ENCODE data around the gene ZFP36L1. TPM values are rescaled to one million over a fixed set of nuclear protein-coding genes. Genes with fewer than 3 reads are reported as not detected.

The ZFP36L1 gene
- total and polyA plus RNA-seq, 9 of the 15 experiments (the other 6 are each of a cell fraction or from before 2014, with no cell fraction given) = 1.3 to 26.6 (median 3.7) TPM

DNA sequence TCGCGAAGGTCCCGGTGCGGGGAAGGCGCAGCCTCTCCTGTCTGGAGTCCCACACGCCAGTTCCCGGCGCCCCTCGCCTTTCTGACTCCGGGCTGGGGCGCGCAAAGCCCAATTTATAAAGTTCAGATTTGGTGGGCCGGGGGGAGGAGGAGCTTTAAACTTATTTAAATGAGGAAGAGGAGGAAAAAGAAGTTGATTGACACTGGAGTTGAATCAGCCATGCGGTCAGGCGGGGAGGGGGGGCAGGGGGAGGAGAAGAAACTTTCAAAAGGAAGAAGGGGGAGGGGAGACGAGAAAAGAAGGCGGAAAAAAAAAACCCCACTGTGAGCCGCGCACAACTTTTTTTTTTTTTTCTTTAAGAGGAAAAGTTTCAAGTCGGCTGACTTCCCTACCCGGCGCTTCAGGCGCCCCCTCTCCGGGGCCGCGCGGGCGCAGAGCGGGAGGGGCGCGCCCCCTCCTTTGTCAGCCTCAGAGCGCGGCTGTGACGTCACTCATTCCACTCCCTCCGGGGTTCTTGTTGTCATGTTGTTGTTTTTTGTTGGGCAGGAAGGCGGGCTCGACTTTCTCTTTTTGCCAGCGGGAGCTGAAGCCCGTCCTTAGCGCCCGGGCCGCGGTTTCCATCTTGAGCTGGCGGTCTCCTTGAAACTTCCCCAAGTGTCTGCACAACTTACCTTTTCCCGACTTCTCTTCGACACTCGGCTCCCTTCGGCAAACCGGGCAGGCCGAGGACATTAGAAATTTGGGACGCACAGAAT, at the start of gene ZFP36L1 (continued):
- TF ChIP-seq TBP (optimal IDR thresholded peaks at IDR 0.05; ENCODE audit: low read depth, low read length) = peak; percentile 93
- TF ChIP-seq GTF2E2 (tag; IDR thresholded peaks at IDR 0.05) = peak; percentile 78; the same call in 1 of the 2 replicates
- TF ChIP-seq, protein P1, sequence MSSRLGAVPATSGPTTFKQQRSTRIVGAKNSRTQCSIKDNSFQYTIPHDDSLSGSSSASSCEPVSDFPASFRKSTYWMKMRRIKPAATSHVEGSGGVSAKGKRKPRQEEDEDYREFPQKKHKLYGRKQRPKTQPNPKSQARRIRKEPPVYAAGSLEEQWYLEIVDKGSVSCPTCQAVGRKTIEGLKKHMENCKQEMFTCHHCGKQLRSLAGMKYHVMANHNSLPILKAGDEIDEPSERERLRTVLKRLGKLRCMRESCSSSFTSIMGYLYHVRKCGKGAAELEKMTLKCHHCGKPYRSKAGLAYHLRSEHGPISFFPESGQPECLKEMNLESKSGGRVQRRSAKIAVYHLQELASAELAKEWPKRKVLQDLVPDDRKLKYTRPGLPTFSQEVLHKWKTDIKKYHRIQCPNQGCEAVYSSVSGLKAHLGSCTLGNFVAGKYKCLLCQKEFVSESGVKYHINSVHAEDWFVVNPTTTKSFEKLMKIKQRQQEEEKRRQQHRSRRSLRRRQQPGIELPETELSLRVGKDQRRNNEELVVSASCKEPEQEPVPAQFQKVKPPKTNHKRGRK (tag; IDR thresholded peaks at IDR 0.05) = no peak
- no peak for TF ChIP-seq ERF (CRISPR knock-in tag; IDR thresholded peaks at IDR 0.05)
- TF ChIP-seq, protein P2, sequence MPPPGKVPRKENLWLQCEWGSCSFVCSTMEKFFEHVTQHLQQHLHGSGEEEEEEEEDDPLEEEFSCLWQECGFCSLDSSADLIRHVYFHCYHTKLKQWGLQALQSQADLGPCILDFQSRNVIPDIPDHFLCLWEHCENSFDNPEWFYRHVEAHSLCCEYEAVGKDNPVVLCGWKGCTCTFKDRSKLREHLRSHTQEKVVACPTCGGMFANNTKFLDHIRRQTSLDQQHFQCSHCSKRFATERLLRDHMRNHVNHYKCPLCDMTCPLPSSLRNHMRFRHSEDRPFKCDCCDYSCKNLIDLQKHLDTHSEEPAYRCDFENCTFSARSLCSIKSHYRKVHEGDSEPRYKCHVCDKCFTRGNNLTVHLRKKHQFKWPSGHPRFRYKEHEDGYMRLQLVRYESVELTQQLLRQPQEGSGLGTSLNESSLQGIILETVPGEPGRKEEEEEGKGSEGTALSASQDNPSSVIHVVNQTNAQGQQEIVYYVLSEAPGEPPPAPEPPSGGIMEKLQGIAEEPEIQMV (tag; conservative IDR thresholded peaks at IDR 0.05; ENCODE audit: low read depth) = no peak
- no peak for TF ChIP-seq NFIX (CRISPR knock-in tag; IDR thresholded peaks at IDR 0.05; ENCODE audit: low read depth)
- TF ChIP-seq ETV6 (IDR thresholded peaks at IDR 0.05; ENCODE audit: borderline replicate concordance in 1 of 2, low read depth in 2 of 2, low read length in 1 of 2) = 0 out of 4 replicates have a peak, but pooled peaks of 1 of the 2 experiments have one; percentile 11
- no peak for TF ChIP-seq ETV6 (CRISPR knock-in tag; IDR thresholded peaks at IDR 0.05; ENCODE audit: borderline replicate concordance)
- TF ChIP-seq, protein P3, sequence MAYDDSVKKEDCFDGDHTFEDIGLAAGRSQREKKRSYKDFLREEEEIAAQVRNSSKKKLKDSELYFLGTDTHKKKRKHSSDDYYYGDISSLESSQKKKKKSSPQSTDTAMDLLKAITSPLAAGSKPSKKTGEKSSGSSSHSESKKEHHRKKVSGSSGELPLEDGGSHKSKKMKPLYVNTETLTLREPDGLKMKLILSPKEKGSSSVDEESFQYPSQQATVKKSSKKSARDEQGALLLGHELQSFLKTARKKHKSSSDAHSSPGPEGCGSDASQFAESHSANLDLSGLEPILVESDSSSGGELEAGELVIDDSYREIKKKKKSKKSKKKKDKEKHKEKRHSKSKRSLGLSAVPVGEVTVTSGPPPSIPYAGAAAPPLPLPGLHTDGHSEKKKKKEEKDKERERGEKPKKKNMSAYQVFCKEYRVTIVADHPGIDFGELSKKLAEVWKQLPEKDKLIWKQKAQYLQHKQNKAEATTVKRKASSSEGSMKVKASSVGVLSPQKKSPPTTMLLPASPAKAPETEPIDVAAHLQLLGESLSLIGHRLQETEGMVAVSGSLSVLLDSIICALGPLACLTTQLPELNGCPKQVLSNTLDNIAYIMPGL (CRISPR knock-in tag; IDR thresholded peaks at IDR 0.05) = no peak
- TF ChIP-seq L3MBTL2 (IDR thresholded peaks at IDR 0.05) = 0 out of 2 replicates have a peak, but pooled peaks have one; percentile 6
- peak; percentile 64; the same call in 1 of the 2 replicates for TF ChIP-seq POLR2AphosphoS2 (IDR thresholded peaks at IDR 0.05; ENCODE audit: low read length)
- no peak for TF ChIP-seq KLF1 (tag; IDR thresholded peaks at IDR 0.05)
- TF ChIP-seq PRMT5 (CRISPR knock-in tag; IDR thresholded peaks at IDR 0.05) = no peak
- TF ChIP-seq, protein P4, sequence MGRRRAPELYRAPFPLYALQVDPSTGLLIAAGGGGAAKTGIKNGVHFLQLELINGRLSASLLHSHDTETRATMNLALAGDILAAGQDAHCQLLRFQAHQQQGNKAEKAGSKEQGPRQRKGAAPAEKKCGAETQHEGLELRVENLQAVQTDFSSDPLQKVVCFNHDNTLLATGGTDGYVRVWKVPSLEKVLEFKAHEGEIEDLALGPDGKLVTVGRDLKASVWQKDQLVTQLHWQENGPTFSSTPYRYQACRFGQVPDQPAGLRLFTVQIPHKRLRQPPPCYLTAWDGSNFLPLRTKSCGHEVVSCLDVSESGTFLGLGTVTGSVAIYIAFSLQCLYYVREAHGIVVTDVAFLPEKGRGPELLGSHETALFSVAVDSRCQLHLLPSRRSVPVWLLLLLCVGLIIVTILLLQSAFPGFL (CRISPR knock-in tag; IDR thresholded peaks at IDR 0.05) = no peak
- 0 out of 2 replicates have a peak, but pooled peaks have one; percentile 21 for TF ChIP-seq SP1 (CRISPR knock-in tag; IDR thresholded peaks at IDR 0.05)
- TF ChIP-seq KLF16 (IDR thresholded peaks at IDR 0.05) = no peak
- TF ChIP-seq ZNF77 (CRISPR knock-in tag; IDR thresholded peaks at IDR 0.05) = no peak
- no peak for TF ChIP-seq ZNF311 (CRISPR knock-in tag; IDR thresholded peaks at IDR 0.05)
- TF ChIP-seq SMC3 (conservative IDR thresholded peaks at IDR 0.05; ENCODE audit: insufficient read depth, low read depth, low read length) = no peak
- TF ChIP-seq, protein P5, sequence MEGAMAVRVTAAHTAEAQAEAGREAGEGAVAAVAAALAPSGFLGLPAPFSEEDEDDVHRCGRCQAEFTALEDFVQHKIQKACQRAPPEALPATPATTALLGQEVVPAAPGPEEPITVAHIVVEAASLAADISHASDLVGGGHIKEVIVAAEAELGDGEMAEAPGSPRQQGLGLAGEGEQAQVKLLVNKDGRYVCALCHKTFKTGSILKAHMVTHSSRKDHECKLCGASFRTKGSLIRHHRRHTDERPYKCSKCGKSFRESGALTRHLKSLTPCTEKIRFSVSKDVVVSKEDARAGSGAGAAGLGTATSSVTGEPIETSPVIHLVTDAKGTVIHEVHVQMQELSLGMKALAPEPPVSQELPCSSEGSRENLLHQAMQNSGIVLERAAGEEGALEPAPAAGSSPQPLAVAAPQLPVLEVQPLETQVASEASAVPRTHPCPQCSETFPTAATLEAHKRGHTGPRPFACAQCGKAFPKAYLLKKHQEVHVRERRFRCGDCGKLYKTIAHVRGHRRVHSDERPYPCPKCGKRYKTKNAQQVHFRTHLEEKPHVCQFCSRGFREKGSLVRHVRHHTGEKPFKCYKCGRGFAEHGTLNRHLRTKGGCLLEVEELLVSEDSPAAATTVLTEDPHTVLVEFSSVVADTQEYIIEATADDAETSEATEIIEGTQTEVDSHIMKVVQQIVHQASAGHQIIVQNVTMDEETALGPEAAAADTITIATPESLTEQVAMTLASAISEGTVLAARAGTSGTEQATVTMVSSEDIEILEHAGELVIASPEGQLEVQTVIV (CRISPR knock-in tag; IDR thresholded peaks at IDR 0.05; ENCODE audit: borderline replicate concordance) = no peak
